T47D (cell line): Measurements from ENCODE around the gene TRIM56.

Experiments used
- DNase-seq, 2 experiments: peaks; one replicate each; pipeline versions ENCODE4 v3.0.0 to v3.0.0-alpha.2; 2011 to 2012; ENCODE audit warnings: low read depth in 1 of 2, low spot score in 1 of 2
- JUND ChIP-seq: IDR thresholded peaks from 2 replicates; pipeline ENCODE4 v1.6.1; 2012; ENCODE audit warnings: low read depth
- in situ Hi-C: cut with HindIII; loops from 2 replicates; pipeline ENCODE4 v1.10.0; 2016; ENCODE audit warnings: low sequenced_read_pairs, low pct_unique_long_range_greater_than_20kb

The TRIM56 gene

GRCh38 chr7:101133621-101134398, 48.5 kb downstream of the TRIM56 start:
- TF ChIP-seq JUND: no peak
- in situ Hi-C loops: no loop called here
- DNase-seq: no peak

GRCh38 chr7:101134399-101134980, 49.2 kb downstream of the TRIM56 start:
- in situ Hi-C loops: no loop called here

GRCh38 chr7:101137651-101138212, 52.5 kb downstream of the TRIM56 start:
- no peak for DNase-seq
- in situ Hi-C loops: no loop called here
- TF ChIP-seq JUND: no peak

More at GRCh38 chr7:101134399-101134980, 49.2 kb downstream of the TRIM56 start:
- TF ChIP-seq JUND: no peak
- DNase-seq: no peak

- DNase-seq: peak in 1 of 2 experiments; percentile 73
- TF ChIP-seq JUND: no peak
- in situ Hi-C loops: no loop called here
Observed at GRCh38 chr7:101138213-101138870, 53.1 kb downstream of the TRIM56 start.

- in situ Hi-C loops: no loop called here
- TF ChIP-seq JUND: no peak
- DNase-seq: no peak
Observed at GRCh38 chr7:101140339-101140699, 55.0 kb downstream of the TRIM56 start.

GRCh38 chr7:101140746-101141382, 55.6 kb downstream of the TRIM56 start:
- TF ChIP-seq JUND: no peak
- DNase-seq: no peak
- in situ Hi-C loops: no loop called here
